ENCODE results near the gene TMEM244.
"Not testable (repeated sequence)": the region's sequence is repeated elsewhere in the genome, so short reads cannot be mapped to it uniquely, and the experiment has no call there.

The TMEM244 gene

GRCh38 chr6:129866688-129867087 lies 5.6 kb upstream of the TMEM244 start:
- no peak for DNase-seq (ENCODE audit: low spot score)

GRCh38 chr6:129866256-129866655 lies 5.1 kb upstream of the TMEM244 start:
- no peak for DNase-seq (ENCODE audit: low spot score)

GRCh38 chr6:129865013-129865412 lies 3.9 kb upstream of the TMEM244 start:
- DNase-seq (ENCODE audit: low spot score): no peak

- peak; percentile 88 for DNase-seq (ENCODE audit: low spot score)
Observed at GRCh38 chr6:129863664-129864063, 2.5 kb upstream of the TMEM244 start.

GRCh38 chr6:129859524-129859923 lies 1.6 kb downstream of the TMEM244 start:
- DNase-seq (ENCODE audit: low spot score): no peak

GRCh38 chr6:129857838-129858237 lies 3.3 kb downstream of the TMEM244 start:
- DNase-seq (ENCODE audit: low spot score): no peak

GRCh38 chr6:129853996-129854711 lies 7.0 kb downstream of the TMEM244 start:
- peak; percentile 54 for DNase-seq (ENCODE audit: low spot score)

- peak; percentile 32 for DNase-seq (ENCODE audit: low spot score)
Observed at GRCh38 chr6:129852257-129852858, 8.8 kb downstream of the TMEM244 start.

- DNase-seq (ENCODE audit: low spot score): peak; percentile 74
Observed at GRCh38 chr6:129849456-129849855, 11.7 kb downstream of the TMEM244 start.

- no peak for DNase-seq (ENCODE audit: low spot score)
Observed at GRCh38 chr6:129846761-129847160, 14.4 kb downstream of the TMEM244 start.

- no peak for DNase-seq (ENCODE audit: low spot score)
Observed at GRCh38 chr6:129845696-129846095, 15.4 kb downstream of the TMEM244 start.

- peak; percentile 78 for DNase-seq (ENCODE audit: low spot score)
Observed at GRCh38 chr6:129844118-129844891, 16.8 kb downstream of the TMEM244 start.

- no peak for DNase-seq (ENCODE audit: low spot score)
Observed at GRCh38 chr6:129843573-129843972, 17.5 kb downstream of the TMEM244 start.

GRCh38 chr6:129842881-129843409 lies 18.2 kb downstream of the TMEM244 start:
- DNase-seq (ENCODE audit: low spot score): no peak

- no peak for DNase-seq (ENCODE audit: low spot score)
Observed at GRCh38 chr6:129842137-129842536, 19.0 kb downstream of the TMEM244 start.

GRCh38 chr6:129839562-129839961 lies 21.6 kb downstream of the TMEM244 start:
- DNase-seq (ENCODE audit: low spot score): not testable (repeated sequence)

- no peak for DNase-seq (ENCODE audit: low spot score)
Observed at GRCh38 chr6:129835691-129836090, 25.4 kb downstream of the TMEM244 start.

- DNase-seq (ENCODE audit: low spot score): no peak
Observed at GRCh38 chr6:129832299-129832698, 28.8 kb downstream of the TMEM244 start.

GRCh38 chr6:129828229-129828628 lies 32.9 kb downstream of the TMEM244 start:
- no peak for DNase-seq (ENCODE audit: low spot score)

GRCh38 chr6:129818251-129818650 lies 42.9 kb downstream of the TMEM244 start:
- DNase-seq (ENCODE audit: low spot score): no peak

GRCh38 chr6:129817821-129818220 lies 43.3 kb downstream of the TMEM244 start:
- DNase-seq (ENCODE audit: low spot score): no peak

GRCh38 chr6:129817332-129817731 lies 43.8 kb downstream of the TMEM244 start:
- DNase-seq (ENCODE audit: low spot score): no peak
